BE2C (cell line): ENCODE results near the gene MYH15.

Source experiments
- DNase-seq: peaks from one replicate; pipeline ENCODE4 v3.0.0-alpha.2; 2020
- H3K27me3 ChIP-seq: fragments of 250-450 bp; sonication (Bioruptor Pico); 2 replicates; pipeline ENCODE4 v1.5.1; 2020; ENCODE audit warnings: mild to moderate bottlenecking
- H3K36me3 ChIP-seq: fragments of 250-450 bp; sonication (Bioruptor Pico); 2 replicates; pipeline ENCODE4 v1.5.1; 2020; ENCODE audit warnings: mild to moderate bottlenecking
- H3K4me1 ChIP-seq: fragments of 250-450 bp; sonication (Bioruptor Pico); 2 replicates; pipeline ENCODE4 v1.5.1; 2020
- H3K4me3 ChIP-seq: 2 replicates; pipeline ENCODE4 v1.5.1; 2011; ENCODE audit warnings: low read depth, low read length
- H3K9me3 ChIP-seq: fragments of 250-450 bp; sonication (Bioruptor Pico); 2 replicates; pipeline ENCODE4 v1.5.1; 2020
- CTCF ChIP-seq: IDR thresholded peaks from 2 replicates; pipeline ENCODE4 v1.5.1; 2012; ENCODE audit warnings: mild to moderate bottlenecking, low read depth, low read length

MYH15 gene

GRCh38 chr3:108548886-108549285 is 38.5 kb upstream of the MYH15 start:
- no peaks in the 10 kb centered on the region for H3K27me3 ChIP-seq
- H3K4me1 ChIP-seq, result peaks cover 12% of the 10 kb centered on the region; the same call in 1 of the 2 replicates
- no peak overlapping the region for H3K4me3 ChIP-seq
- no peak for DNase-seq
- H3K9me3 ChIP-seq, result no peaks in the 10 kb centered on the region
- H3K36me3 ChIP-seq, result peaks cover under 1% of the 10 kb centered on the region; the same call in 1 of the 2 replicates
- no peak for TF ChIP-seq CTCF

- H3K36me3 ChIP-seq, result peaks cover 7% of the 10 kb centered on the region
- no peak overlapping the region for H3K4me3 ChIP-seq
- no peaks in the 10 kb centered on the region for H3K27me3 ChIP-seq
- H3K4me1 ChIP-seq, result peaks cover 12% of the 10 kb centered on the region; the same call in 1 of the 2 replicates
- no peak for TF ChIP-seq CTCF
- no peaks in the 10 kb centered on the region for H3K9me3 ChIP-seq
- no peak for DNase-seq
These were observed 37.9 kb upstream of the MYH15 start for GRCh38 chr3:108548304-108548703.

GRCh38 chr3:108546692-108547091 is 36.3 kb upstream of the MYH15 start:
- DNase-seq, result no peak
- TF ChIP-seq CTCF, result no peak
- peaks cover 14% of the 10 kb centered on the region for H3K36me3 ChIP-seq
- no peaks in the 10 kb centered on the region for H3K9me3 ChIP-seq
- H3K4me3 ChIP-seq, result no peak overlapping the region
- H3K4me1 ChIP-seq, result peaks cover 12% of the 10 kb centered on the region; the same call in 1 of the 2 replicates
- H3K27me3 ChIP-seq, result no peaks in the 10 kb centered on the region

- peaks cover 14% of the 10 kb centered on the region for H3K36me3 ChIP-seq
- TF ChIP-seq CTCF, result no peak
- H3K9me3 ChIP-seq, result no peaks in the 10 kb centered on the region
- H3K4me3 ChIP-seq, result 0 out of 2 replicates have a peak overlapping the region, but pooled peaks have one; percentile 6
- no peak for DNase-seq
- peaks cover 12% of the 10 kb centered on the region; the same call in 1 of the 2 replicates for H3K4me1 ChIP-seq
- no peaks in the 10 kb centered on the region for H3K27me3 ChIP-seq
These were observed 35.9 kb upstream of the MYH15 start for GRCh38 chr3:108546247-108546646.

- Histone ChIP-seq H3K9me3 (no peaks in the 10 kb centered on the region; the same call in 1 of the 2 replicates), H3K36me3 (peaks cover 5% of the 10 kb centered on the region), H3K4me1 (no peaks in the 10 kb centered on the region), H3K27me3 (no peaks in the 10 kb centered on the region), H3K4me3 (no peak overlapping the region)
- TF ChIP-seq CTCF, result no peak
- no peak for DNase-seq
These were observed 27.7 kb upstream of the MYH15 start for GRCh38 chr3:108538083-108538482.

- Histone ChIP-seq H3K9me3 (no peaks in the 10 kb centered on the region), H3K36me3 (no peaks in the 10 kb centered on the region), H3K4me3 (no peak overlapping the region), H3K4me1 (peaks cover 18% of the 10 kb centered on the region), H3K27me3 (no peaks in the 10 kb centered on the region)
- DNase-seq, result no peak
- no peak for TF ChIP-seq CTCF
These were observed 18.3 kb upstream of the MYH15 start for GRCh38 chr3:108528459-108529252.
